Measurements from ENCODE around the gene FGD3. TPM values are rescaled to one million over a fixed set of nuclear protein-coding genes. Genes with fewer than 3 reads are reported as not detected.

Gene FGD3
- total and polyA plus RNA-seq, 2 donors (not counting 1 experiment from before 2014, with no cell fraction given): 130 to 134 TPM

GRCh38 chr9:92948038-92948534, 763 bp downstream of the FGD3 start:
- no peak for ATAC-seq (ENCODE audit: low read depth)
- H3K9me3 ChIP-seq (ENCODE audit: control extremely low read depth in 1 of 3, control insufficient read depth in 2 of 3, insufficient read depth in 1 of 3, low read length in 2 of 3): peaks cover 0 to 4% (median 0%) of the 10 kb centered on the region in 3 donors
- H3K27ac ChIP-seq (ENCODE audit: low read length in 2 of 2): no peak overlapping the region
- peaks cover 0 to 34% (median 21%) of the 10 kb centered on the region in 4 experiments for H3K27me3 ChIP-seq (replicated peaks in 1 of 4; ENCODE audit: control extremely low read depth in 1 of 4, control insufficient read depth in 3 of 4, insufficient read depth in 4 of 4, low read length in 3 of 4)
- H4K20me1 ChIP-seq (ENCODE audit: control insufficient read depth, insufficient read depth, low read length, poor library complexity, severe bottlenecking): no peaks in the 10 kb centered on the region
- H3K27ac Mint-ChIP-seq: no peak overlapping the region
- no peaks in the 10 kb centered on the region for H3K79me2 ChIP-seq (ENCODE audit: control insufficient read depth, insufficient read depth, low read length)
- peaks cover 12 to 18% of the 10 kb centered on the region in 2 donors for H3K4me1 ChIP-seq (ENCODE audit: control insufficient read depth in 2 of 2, insufficient read depth in 2 of 2, low read length in 2 of 2)
- WGBS (ENCODE audit: insufficient coverage): 89% methylated on average over 10 of the region's 12 CpGs
- H3K9me3 Mint-ChIP-seq (ENCODE audit: insufficient read depth): no peaks in the 10 kb centered on the region
- H3K36me3 ChIP-seq (replicated peaks in 1 of 2; ENCODE audit: control extremely low read depth in 1 of 2, control insufficient read depth in 1 of 2, extremely low read depth in 1 of 2, insufficient read depth in 2 of 2, low read length in 1 of 2): no peaks in the 10 kb centered on the region
- H3K4me3 Mint-ChIP-seq: peak overlapping the region; percentile 38
- H3K9ac ChIP-seq (ENCODE audit: low read length): peak overlapping the region; percentile 65
- CTCF ChIA-PET: interaction anchor here (1.2 kb wide), 1 partner anchor 9 kb away, joined by 3 read pairs; no protein-coding TSS in a partner anchor
- peaks cover 37% of the 10 kb centered on the region for H3K27me3 Mint-ChIP-seq
- H3K4me3 ChIP-seq (ENCODE audit: control extremely low read depth in 1 of 5, extremely low read depth in 1 of 5, insufficient read depth in 1 of 5, low read depth in 2 of 5, low read length in 4 of 5): peak overlapping the region in 1 of 5 experiments; percentile 59
- TF ChIP-seq EZH2 (IDR thresholded peaks at IDR 0.05; ENCODE audit: borderline replicate concordance, insufficient read depth, low read depth, low read length, poor library complexity, severe bottlenecking) (no peak), CTCF (IDR thresholded peaks at IDR 0.05) (no peak)
- intact Hi-C loops (cut with micrococcal nuclease): no loop called here
- peaks cover 10% of the 10 kb centered on the region for H3K4me1 Mint-ChIP-seq
- H2AFZ ChIP-seq (ENCODE audit: insufficient read depth, low read depth, low read length, poor library complexity, severe bottlenecking): peak overlapping the region; percentile 79
- H3K4me2 ChIP-seq (replicated peaks; ENCODE audit: low read depth, low read length, poor library complexity, severe bottlenecking): peak overlapping the region; percentile 93
- POLR2A ChIA-PET: no interaction called here
- DNase-seq: no peak

GRCh38 chr9:92948632-92949031, 1.3 kb downstream of the FGD3 start:
- H3K9me3 Mint-ChIP-seq (ENCODE audit: insufficient read depth): no peaks in the 10 kb centered on the region
- no peak overlapping the region for H3K9ac ChIP-seq (ENCODE audit: low read length)
- peaks cover 15 to 21% of the 10 kb centered on the region in 2 donors for H3K4me1 ChIP-seq (ENCODE audit: control insufficient read depth in 2 of 2, insufficient read depth in 2 of 2, low read length in 2 of 2)
- DNase-seq (no peak), ATAC-seq (ENCODE audit: low read depth) (no peak)
- ChIA-PET CTCF (no interaction called here), POLR2A (no interaction called here)
- no peak overlapping the region for H3K4me3 Mint-ChIP-seq
- H3K9me3 ChIP-seq (ENCODE audit: control extremely low read depth in 1 of 3, control insufficient read depth in 2 of 3, insufficient read depth in 1 of 3, low read length in 2 of 3): peaks cover 0 to 4% (median 0%) of the 10 kb centered on the region in 3 donors
- intact Hi-C loops (cut with micrococcal nuclease): no loop called here
- H3K27ac Mint-ChIP-seq: no peak overlapping the region
- no peaks in the 10 kb centered on the region for H4K20me1 ChIP-seq (ENCODE audit: control insufficient read depth, insufficient read depth, low read length, poor library complexity, severe bottlenecking)
- WGBS (ENCODE audit: insufficient coverage): 90% methylated on average over 2 of the region's 2 CpGs
- H3K4me3 ChIP-seq (ENCODE audit: control extremely low read depth in 1 of 5, extremely low read depth in 1 of 5, insufficient read depth in 1 of 5, low read depth in 2 of 5, low read length in 4 of 5): no peak overlapping the region
- peaks cover 15% of the 10 kb centered on the region for H3K4me1 Mint-ChIP-seq
- peaks cover 37% of the 10 kb centered on the region for H3K27me3 Mint-ChIP-seq
- TF ChIP-seq CTCF (IDR thresholded peaks at IDR 0.05) (no peak), EZH2 (IDR thresholded peaks at IDR 0.05; ENCODE audit: borderline replicate concordance, insufficient read depth, low read depth, low read length, poor library complexity, severe bottlenecking) (no peak)
- no peak overlapping the region for H3K4me2 ChIP-seq (replicated peaks; ENCODE audit: low read depth, low read length, poor library complexity, severe bottlenecking)
- no peak overlapping the region for H2AFZ ChIP-seq (ENCODE audit: insufficient read depth, low read depth, low read length, poor library complexity, severe bottlenecking)
- H3K36me3 ChIP-seq (replicated peaks in 1 of 2; ENCODE audit: control extremely low read depth in 1 of 2, control insufficient read depth in 1 of 2, extremely low read depth in 1 of 2, insufficient read depth in 2 of 2, low read length in 1 of 2): no peaks in the 10 kb centered on the region
- H3K27me3 ChIP-seq (replicated peaks in 1 of 4; ENCODE audit: control extremely low read depth in 1 of 4, control insufficient read depth in 3 of 4, insufficient read depth in 4 of 4, low read length in 3 of 4): peaks cover 0 to 34% (median 21%) of the 10 kb centered on the region in 4 experiments
- H3K27ac ChIP-seq (ENCODE audit: low read length in 2 of 2): no peak overlapping the region
- no peaks in the 10 kb centered on the region for H3K79me2 ChIP-seq (ENCODE audit: control insufficient read depth, insufficient read depth, low read length)

All from B cell (primary cell).